Ecto neural progenitor cell (in vitro differentiated cells): ENCODE results near the gene PHACTR1.
A peak's percentile ranks its signal among the peaks of the same experiment; 100 is the strongest.
"Not testable (repeated sequence)": the region's sequence is repeated elsewhere in the genome, so short reads cannot be mapped to it uniquely, and the experiment has no call there.

ENCODE experiments used
- DNase-seq: peaks from one replicate; pipeline ENCODE4 v3.0.0-alpha.2; 2018; ENCODE audit warnings: low spot score

The PHACTR1 gene

DNA sequence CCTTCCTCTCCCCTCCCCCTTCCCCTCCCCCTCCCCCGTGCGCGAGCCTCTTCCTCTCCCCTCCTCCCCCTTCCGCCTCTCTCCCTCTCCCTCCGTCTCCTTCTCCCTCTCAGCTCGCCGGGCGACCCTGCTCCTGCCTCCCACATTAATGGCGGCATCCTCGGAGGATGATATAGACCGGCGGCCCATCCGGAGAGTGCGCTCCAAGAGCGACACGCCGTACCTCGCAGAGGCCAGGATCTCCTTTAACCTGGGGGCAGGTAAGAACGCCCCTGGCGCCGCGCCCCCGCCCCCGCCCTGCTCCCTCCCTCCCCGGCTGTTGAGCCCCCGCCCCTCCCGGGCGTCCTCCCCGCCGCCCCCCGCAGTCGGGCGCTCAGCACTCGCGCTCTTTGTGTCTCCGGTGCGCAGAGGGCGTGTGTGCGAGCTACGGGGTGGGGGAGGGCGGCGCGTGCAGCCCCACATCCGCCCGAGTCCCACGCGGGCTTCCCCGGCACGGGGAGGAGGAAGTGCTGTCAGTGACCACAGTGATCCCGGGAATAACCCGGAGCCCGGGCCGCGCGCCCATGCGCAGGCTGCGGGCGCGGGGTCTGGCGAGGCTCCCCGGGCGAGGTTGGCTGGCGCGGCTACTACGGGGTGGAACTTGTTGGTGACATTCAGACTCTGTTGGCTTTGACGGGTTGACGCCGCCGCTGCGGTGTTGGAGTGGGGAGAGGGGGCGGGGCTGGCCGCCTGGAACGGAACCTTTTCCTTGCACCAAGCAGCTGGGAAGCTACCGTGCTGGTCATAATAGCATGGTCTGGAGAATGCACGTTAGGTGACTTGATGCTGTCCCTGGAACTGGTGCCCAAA lies 33.2 kb downstream of the PHACTR1 start:
- DNase-seq, result peak; percentile 68

DNA sequence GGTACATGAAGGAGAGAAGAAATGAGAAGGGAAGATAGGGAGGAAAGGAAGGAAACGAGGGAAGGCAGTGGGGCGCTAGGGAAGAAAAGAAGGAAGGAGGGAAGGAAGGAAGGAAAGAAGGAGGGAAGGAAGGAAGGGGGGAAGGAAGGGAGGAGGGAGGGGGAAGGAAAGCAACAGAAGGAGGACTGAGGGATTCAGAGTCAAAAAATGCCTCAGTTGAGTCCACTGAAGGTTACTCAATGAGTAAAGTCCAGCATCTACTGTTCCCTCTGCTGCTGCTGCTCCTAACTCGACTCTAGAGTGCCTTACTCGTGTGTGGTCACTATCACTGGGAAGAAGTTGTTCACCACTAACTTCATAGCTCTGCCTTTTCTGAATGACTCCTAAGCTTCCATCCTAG lies 33.8 kb downstream of the PHACTR1 start:
- no peak for DNase-seq

DNA sequence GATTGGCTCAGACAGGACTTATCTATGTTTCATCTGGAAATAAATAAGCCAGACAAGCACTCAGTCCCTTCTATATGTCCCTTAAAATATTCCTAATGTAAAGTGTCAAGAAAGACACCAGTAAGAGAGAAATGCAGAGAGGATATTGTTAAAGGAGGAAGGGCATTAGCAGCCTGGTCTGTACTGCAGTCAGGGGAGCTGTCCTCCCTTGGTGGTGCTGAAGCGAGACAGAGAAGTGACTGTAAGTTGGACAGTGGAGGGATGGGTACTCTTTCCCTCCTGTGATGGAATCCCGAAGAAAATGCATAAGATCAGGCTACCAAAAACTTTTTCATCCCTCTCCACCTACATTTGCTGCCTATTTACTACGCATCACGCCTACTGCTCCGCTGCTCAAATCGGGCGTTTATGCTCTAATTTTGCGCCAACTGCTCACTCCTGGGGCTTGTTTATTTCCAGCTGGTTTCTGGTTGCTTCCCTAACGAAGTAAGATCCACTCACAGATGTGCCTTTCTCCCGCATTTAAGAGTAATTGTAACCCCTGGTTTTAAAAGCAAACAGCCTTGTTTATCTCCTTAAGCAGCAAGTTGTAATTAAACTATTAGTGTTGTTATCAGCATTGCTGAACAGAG lies 35.2 kb downstream of the PHACTR1 start:
- DNase-seq, result peak; percentile 78

DNA sequence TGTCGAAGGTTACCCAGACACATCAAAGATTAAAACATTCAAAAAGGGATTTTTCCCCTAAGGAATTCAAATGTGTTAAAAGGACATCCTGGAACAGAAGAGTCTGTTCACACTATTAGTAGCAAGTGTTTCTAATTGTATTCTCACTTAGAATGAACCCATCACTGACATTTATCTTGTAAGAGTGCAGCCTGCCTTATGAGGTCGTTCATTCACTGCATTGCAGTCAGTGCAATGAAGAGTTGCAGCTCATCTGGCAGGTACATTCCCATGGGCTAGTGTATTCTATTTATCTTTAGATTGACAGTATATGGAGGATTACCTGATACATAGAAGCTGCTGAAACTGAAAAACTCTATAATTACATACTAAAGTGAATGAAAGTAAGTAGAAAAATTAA lies 36.5 kb downstream of the PHACTR1 start:
- no peak for DNase-seq

DNA sequence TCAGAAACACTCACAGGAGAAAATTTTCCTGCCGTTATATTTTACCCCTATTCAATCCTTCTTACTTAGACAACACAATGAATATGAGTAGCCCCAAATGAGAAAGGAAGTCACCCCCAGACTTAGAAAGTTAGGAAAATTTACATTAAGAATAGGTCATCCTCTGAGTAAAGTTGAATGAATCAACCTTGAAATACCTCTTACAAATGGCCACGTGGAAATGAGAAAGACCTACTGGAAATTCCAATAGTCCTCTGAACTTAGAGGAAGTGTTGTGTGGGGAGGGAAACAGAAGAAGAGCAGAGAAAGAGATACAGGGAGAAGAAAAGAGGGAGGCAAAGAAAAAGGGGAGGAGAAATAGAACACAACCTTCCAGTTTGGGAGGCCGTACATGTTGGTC lies 43.7 kb downstream of the PHACTR1 start:
- no peak for DNase-seq

DNA sequence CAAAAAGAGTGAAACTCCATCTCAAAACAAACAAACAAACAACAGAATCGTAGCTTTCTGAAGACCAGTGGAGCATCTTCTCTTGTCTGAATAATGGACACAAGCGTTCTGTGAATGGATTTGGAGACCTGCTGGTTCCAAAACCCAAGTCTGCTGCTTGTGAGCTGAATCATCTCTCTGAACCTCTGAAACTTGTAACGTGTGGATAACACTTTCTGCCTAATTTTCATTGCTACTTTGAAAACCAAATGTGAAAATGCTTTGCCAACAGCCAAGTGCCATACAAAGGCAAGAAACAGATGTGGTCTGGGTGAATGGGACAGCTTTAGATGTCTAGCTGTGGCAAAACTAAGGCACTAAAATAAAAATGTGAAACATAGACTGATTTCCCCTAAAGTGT lies 44.3 kb downstream of the PHACTR1 start:
- DNase-seq, result no peak

DNA sequence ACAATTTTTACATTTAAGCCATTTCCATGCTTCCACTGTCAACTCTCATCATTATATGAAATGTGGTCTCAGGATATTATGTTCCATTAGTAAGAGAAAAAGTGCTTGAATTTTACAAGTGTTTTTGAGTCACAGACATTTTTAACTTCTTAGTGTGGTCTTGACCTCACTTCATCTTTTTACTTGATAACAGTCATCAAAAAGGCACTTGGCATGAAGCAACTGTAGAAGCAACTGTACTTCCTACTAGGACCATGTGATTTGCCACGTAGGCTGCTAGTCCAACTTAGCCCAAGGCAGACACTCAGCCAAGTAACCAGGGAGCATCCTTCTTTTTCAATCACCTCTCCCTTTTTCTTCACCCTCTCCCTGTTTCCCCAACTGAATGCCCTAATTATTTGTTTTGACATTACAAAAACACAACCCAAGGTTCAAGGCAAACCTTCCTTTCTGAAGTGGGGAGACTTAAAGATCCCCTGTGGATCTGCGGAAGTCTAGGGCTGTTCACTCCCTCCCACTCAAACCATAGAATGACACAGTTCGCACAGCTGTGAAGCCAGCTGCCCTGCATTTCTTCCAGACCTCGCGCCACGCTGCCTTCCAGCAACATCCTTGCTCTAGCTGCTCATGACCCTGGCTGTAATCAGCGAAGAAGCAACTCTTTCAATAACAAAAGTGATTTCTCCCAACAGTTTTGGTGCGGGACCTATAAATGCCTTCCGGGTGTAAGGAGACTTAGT lies 45.0 kb downstream of the PHACTR1 start:
- DNase-seq, result no peak

DNA sequence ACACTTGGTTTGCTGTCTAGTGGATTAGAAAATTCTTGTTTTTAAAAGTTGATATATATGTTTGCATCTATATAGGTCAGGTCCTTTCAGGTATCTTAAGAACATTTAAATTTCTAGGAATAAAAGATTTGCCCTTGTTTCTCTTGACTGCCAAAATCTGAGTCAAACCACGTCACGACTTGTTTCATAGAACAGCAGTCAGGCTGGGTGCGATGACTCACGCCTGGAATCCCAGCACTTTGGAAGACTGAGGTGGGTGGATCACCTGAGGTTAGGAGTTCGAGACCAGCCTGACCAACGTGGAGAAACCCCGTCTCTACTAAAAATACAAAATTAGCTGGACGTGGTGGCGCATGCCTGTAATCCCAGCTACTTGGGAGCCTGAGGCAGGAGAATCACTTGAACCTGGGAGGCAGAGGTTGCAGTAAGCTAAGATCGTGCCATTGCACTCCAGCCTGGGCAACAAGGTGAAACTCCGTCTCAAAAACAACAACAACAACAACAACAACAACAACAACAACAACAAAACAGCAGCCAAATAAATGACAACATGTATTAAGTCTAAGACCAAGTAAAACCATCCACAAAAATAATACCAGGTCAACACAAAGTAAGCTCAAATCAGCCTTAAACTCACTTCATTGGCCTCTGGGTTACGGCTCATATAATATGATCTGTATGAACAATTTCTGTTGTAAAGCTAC lies 46.3 kb downstream of the PHACTR1 start:
- DNase-seq, result not testable (repeated sequence)

DNA sequence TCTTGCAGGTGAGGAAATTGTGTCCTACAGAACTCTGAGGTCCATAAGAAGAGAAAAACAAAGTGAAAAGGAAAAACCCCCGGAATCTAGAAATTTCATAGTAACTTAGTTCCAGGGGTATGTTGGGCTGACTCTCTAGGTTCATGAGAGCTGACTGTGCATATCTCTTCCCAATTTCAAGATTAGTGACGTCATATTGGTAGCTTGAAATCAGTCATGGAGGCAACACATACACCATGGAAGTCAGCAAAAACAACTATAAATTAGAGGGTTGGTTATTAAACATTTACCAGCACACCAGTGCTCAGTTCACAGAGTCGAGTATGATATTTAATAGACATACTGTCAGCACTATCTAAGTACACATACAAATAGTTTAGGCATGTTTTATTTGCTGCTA lies 49.8 kb downstream of the PHACTR1 start:
- no peak for DNase-seq

DNA sequence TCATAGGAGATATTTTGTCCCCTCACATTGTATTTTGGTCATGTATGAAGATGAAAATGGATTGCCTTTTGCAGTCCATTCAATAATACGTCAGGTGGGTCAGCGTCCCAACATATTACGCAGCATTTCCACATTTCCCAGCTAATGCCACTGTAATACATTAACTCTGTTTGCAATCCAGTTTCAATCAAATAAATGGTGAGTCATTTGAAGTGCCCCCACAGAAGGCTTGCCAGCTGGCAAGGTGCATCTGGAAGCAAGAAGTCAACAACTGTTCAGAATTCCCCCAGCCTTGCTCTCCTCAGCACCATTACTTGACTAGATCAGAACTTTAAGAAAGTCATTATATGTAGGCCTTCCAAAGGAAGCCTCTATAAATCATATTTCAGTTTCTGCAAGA lies 50.4 kb downstream of the PHACTR1 start:
- no peak for DNase-seq

DNA sequence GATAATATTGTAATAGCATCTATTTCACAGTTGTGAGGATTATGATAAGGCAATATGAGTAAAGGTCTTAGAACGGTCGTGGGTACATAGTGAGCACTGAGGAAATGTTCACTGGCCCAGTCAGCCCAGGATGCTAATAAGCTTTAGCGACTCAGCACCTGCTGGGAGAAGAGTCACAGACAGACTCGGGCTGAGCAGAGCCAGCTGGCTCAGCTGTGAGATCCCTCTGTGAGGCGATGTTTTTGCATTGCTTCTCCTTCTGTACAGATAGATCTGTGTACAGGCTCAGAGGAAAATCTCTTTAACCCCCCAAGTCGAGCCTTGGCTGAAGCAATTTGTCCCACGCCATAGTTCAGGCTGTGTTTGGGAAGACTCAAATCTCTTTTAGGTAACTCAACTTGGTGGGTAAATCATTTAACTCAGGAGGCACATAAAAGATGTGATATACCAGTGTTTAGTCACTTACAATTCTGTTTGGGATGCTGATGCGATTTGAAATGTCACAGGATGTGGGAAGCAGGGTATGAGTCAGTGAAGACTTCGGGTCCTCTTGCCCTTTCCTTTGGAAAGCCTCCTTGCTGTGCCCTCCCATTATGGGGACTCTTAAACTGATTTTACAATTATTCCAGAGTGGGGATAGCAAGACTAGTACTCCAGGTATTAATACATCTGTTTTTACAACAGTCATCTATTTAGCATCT lies 53.1 kb downstream of the PHACTR1 start:
- DNase-seq, result no peak

DNA sequence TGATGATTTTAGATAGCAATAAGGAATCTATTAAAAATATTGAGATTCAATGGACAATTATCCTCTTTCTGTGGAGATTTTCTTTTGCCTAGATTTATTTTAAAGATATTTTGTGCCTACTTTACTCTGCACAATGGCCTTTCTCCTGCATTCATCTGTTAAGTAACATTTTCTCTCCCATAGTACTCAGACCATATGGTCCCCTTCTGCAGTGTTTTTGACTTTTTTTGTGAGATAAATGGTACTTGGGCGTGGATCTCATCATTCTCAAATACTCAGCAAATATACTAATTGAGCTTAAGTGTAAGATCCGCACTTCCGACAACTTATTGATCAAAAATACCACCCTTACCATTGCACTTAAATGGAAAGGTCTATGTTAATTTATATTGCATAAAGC lies 55.8 kb downstream of the PHACTR1 start:
- no peak for DNase-seq

DNA sequence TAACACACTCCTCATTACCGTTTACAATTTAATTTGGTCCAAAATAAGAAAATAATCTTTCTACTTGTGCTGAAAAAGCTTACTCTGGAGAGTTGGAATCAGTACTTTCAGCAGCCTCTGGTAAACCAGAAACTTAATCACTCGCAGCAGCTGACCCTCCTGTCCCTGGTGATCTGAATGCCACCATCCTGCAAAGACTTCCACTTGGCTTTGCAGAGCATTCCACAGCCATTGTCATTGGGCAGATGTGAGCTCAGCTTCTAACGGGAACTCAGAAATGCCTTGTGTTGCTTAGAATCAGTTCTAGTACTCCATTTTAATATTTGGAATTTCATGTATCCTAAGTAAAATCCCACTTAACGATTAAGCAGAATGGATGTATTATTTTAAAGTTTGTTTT lies 59.7 kb downstream of the PHACTR1 start:
- no peak for DNase-seq

DNA sequence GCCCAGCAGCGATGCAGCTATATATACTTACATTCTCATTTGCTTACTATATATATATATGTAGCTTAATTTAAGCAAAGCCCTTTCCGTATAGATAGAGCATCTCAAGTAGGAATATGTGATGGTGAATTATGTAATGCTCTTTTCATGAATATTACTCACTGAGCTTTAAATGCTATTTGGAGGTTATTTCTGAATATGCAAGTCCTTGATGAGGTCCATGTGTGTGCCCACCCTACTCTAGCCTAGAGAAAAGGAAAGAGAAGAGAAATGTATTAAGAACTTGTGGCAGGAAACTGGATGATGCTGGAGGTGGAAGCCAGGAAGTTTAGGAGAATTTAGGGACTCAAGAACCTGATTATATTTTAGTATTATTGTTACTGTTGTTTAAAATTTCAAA lies 63.2 kb downstream of the PHACTR1 start:
- DNase-seq, result no peak

DNA sequence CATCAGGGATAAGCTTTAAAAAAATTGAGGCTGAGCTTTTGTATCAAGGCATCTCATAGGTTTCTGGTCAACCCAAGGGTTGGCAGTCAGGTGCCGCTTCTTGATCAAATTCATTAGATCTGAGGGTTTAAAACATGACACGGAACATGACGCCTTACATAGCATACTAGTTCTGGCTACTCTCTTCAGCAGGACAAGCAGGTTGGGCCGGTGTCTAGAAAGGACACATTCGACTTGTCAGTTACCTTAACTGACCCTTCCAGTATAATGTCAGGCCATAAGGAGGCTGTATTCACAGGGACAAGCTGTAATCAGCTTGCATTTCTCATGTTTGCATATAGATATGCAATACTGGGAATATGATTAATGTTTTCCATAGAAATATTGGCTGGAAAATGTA lies 65.6 kb downstream of the PHACTR1 start:
- DNase-seq, result no peak

DNA sequence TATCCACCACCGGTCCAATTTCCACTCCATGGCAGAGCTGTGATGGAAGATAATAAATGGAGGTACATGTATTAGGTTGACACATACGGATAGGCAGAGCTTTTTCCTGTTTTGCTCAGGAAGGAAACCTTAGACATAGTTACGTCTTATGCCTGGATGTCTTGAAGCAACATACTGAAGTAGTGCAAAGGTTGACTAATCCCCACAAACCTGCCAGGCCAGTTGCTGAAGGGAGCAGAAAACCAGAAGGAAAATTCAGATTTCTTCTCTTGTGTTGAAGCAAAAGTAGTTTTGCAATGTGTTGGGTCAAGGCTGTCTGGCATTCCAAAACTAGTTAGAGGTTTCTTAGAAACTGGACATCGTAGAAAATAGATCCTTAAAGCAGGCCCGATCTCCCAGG lies 68.7 kb downstream of the PHACTR1 start:
- DNase-seq, result no peak

DNA sequence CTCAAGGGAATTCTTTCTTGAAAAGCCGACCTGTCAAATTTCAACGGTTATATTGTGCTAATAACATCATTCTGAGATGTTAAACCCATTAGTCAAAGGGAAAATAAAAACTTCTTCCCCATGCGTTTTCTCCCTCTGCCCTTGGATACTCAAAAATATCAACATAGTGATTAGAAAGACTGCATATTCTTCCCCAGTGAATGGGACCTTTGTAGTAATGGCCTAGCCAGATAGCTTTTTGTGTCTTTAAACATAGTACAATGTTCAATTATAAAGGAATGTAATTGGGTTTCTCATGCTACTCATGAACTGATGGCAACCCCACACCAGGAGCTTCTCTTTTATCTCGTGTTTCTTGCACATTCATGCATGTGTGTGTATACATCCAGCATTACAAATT lies 69.4 kb downstream of the PHACTR1 start:
- DNase-seq, result no peak

DNA sequence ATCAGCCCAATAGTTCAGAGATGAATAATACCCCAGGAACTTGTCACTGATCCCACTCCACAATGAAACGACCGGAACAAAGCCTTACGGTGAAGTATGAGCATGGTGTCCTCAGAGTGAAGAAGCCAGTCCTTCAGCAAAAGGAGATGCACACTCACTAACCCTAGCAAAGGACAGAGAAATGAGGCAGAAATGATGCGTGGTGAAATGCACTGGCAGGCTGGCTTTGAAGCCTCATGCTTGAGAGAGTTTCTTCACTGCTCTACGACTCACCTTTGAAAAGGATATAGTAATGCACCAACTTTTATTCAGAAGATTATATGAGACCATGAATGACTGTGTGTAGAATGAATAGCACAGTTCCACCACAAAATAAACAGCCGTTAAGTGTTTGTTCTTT lies 74.8 kb downstream of the PHACTR1 start:
- DNase-seq, result no peak

DNA sequence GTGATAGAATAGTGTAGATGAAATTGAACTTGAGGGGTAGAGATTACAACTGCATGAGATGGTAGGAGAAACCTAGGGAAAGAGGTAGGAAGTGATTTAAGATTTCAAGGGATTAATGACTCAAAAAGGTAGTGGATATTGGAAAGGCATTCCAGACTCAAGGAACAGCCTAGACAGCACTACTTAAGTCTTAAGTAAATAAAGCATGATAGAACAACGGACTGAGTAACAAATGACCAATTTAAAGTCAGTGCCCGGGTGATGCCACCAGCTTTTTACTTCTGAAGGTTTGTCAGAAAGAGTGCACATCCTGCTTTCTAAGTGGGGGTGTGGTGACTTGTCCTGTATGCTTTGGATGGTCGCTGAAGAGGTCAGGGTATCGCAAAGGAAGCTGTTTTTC lies 81.8 kb downstream of the PHACTR1 start:
- DNase-seq, result no peak

DNA sequence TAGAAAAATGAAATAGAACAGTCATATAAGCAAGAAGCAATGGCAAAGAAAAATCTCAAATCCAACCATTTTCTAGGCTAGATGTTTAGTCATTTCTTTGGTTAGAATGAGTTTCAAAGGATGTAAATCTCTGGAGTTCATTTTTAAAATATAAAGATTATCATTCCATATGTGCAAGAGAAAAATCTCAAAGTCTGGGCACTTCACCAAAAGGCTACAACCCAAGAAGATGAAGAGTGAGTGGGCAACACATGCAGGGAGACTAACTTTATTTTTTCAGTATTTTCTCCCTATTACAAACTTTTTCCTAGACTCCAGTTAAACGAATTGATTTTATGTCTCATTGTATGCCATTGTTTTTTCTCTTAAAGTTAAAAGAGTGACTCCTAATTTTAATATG lies 83.6 kb downstream of the PHACTR1 start:
- no peak for DNase-seq

DNA sequence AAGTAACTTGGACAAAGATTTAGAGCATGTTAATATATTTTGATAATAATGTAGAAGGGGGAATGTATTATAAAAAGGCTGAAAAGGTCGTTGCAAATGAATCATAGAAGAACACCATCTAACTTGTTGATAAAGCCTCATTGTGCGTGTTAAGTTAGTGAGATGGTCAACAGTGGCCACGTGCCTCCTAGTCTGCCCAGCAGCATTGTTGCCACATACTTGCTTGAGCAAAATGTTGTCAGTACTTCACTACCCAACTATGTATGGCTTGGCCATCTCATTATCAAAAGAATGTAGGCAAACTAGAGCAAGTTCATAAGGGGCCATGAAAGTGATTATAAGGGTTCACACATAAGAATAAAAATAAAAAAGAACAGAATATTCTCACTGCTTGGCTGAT lies 84.6 kb downstream of the PHACTR1 start:
- no peak for DNase-seq

DNA sequence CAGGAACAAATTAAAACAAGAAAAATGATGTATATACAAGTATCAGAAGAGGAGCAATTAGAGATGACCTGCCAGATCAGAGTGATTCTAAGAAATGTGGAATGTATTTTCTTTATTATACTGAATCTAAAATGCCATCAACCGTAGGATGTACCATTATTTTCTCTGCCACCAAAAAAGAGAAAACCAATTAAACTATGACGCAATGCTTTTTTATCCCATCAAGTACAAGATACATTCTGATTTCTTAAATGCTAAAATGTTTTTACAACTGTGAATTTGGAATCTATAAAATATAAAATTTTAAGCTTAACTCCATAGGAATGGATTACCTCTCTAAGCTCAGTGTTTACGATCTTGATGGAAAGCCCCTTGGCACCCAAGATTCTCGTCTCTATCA lies 85.9 kb downstream of the PHACTR1 start:
- no peak for DNase-seq
